GM18507 (cell line): Measurements from ENCODE around the gene KRT7.

Experiments
- DNase-seq: peaks from one replicate; pipeline ENCODE4 v3.0.0; 2011; ENCODE audit warnings: low read depth; ENCODE audit not compliant: insufficient read length; ENCODE audit errors: extremely low spot score
- FAIRE-seq: peaks from 2 replicates; lab custom pipeline; 2011; peaks lifted over from hg19 to GRCh38; lab: Jason Lieb, UNC

Gene KRT7

DNA sequence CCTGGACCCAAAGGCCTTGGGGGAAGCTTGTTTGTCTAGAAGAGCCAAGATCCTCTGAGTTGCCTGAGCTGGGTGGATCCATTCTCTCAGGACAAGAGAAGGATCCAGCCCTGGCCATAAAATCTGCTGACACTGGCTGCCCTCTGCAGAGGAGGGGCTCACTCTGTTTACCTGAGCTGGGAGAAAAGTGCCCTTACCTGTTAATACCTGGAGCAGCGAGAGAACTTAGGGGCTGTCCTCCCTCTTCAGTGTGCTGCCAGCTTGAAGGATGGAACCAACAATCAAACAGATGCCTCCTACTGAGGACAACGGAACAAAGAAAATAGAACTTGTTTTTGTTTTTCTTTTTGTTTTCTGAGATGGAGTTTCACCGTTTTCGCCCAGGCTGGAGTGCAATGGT lies 7.3 kb upstream of the KRT7 start:
- DNase-seq (no peak), FAIRE-seq (no peak)

DNA sequence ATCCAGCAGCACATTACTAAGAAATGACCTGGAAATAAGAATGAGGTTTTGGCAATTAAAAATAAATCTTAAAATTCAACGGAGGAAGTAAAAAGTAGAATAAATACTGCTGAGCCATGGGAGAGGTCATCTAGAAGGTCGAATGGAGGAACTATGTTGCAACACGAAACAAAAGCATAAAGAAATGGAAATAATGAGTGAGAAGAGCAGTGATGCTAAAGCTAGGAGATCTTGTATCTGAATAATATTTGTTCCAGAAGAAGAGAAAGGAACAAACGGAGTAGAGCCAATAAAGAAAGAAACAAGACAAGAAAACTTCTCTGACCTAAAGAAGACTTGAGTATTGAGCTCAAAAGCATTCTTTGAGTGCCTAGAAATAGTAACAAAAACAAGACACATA lies 6.6 kb upstream of the KRT7 start:
- FAIRE-seq (no peak), DNase-seq (no peak)

DNA sequence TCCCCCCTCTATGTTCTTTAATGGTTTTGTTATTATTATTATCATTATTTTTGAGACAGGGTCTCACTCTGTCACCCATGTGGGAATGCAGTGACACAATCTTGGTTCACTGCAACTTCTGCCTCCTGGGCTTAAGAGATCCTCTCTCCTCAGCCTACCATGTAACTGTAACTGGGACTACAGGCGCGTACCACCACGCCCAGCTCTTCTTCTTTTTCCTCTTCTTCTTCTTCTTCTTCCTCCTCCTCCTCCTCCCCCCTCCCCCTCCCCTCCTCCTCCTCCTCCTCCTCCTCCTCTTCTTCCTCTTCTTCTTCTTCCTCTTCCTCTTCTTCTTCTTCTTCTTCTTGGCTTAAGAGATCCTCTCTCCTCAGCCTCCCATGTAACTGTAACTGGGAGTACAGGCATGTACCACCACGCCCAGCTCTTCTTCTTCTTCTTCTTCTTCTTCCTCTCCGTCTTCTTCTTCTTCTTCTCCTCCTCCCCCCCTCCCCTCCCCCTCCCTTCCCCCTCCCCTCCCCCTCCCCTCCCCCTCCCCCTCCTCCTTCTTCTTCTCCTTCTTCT lies 5.4 kb upstream of the KRT7 start:
- FAIRE-seq (no peak), DNase-seq (no peak)

DNA sequence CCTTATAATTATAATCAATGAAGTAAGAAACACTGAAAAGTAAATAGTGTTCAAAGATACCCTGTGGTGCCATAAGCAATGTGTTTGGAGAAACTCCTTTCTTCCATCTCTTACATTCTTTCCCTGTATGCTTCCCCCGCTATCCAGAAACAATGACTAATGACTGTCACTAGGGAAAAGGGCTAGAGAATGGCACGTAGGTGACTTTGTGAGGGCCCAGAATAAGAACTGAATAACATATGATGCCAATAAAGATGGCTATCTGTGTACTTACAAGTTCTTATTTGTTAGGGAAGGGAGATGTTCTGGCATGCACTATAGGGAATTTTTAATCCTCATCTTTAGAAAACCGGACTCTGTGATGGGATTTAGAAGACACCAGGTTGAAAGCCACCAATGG lies 4.7 kb upstream of the KRT7 start:
- no peak for FAIRE-seq
- no peak for DNase-seq

DNA sequence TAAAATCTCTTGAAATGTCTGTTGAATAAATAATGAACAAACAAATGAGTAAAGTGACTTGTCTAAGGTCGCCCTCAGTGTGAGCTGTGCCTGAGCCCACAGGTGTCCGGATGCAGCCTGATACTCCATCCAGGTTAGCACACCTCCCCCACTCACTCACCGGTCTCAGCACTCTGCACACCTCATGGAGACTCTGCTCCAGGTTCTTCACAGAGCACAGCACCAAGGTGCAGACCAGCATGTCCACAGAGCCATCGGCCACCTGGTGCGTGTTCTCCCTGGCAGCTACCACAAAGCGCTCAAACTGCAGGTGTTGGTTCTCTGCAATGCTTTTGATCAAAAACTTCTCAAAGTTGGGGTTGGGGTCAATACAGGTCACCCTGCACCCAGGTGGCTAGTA lies 4.1 kb upstream of the KRT7 start:
- FAIRE-seq (no peak), DNase-seq (no peak)

DNA sequence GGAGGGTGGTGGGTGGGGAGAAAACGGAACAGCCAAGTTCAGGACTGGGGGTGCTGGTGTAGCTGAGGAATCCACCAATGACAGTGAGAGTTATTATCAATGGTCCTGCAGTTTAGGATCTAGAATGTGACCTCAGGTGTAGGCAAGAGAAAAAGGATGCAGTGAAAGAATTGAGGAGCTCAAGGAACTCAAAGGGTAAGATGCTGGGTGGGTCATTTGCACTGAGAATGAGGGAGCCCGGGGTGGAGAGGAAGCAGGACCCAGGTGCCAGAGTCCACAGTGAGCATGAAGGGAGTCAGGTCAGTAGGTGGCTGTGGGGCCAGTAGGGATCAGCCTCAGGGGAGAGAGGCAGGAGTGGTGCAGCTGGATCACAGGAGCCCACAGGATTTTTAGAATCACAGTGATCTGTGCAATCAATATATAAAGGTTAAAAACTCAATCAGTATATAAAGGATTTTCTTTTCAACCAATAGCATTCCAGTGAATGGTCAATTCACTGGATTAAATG lies 3.2 kb upstream of the KRT7 start:
- FAIRE-seq (no peak), DNase-seq (no peak)

DNA sequence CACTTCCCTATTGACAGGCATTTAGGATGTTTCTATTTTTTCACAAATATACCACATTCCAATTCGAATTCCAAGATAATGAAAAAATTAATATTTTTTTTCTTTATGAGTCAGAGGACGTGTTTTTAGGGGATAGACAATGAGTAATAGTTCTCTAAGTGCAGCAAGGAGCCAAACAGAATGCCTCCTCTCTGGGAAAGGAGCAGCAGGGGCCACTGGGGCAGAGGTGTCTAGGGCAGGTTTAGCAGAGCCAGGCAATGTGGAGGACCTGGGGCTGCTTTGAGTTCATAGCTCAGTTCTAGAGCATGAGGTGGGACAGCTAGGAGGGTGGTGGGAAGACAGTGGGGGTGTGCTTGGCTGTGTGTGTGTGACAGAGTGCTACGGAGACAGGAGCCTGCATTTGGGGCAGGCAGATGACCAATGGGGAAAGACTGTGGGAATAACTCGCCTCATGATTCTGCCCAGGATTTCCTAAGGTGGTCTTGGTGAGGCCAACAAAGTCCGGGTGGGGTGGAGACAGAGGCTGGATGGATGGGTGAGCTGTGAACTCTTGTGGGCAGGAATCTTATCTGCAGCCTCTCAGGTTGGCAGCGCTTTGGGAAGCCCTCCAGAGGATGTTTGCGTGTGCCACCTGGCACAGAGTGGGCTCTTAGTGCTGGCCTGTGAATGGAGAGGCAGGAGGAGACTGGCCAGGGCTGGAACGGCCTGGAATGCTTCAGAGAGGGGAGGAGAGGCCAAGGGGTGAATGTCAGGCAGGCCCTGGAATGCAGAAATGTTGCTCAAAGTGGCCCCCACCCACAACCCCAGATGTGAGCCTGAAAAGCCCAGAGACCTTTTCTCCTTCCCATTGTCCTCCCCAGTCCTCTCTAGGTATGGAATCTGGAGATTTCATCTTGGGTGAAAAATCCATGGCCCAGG lies 2.4 kb upstream of the KRT7 start:
- DNase-seq, result no peak

DNA sequence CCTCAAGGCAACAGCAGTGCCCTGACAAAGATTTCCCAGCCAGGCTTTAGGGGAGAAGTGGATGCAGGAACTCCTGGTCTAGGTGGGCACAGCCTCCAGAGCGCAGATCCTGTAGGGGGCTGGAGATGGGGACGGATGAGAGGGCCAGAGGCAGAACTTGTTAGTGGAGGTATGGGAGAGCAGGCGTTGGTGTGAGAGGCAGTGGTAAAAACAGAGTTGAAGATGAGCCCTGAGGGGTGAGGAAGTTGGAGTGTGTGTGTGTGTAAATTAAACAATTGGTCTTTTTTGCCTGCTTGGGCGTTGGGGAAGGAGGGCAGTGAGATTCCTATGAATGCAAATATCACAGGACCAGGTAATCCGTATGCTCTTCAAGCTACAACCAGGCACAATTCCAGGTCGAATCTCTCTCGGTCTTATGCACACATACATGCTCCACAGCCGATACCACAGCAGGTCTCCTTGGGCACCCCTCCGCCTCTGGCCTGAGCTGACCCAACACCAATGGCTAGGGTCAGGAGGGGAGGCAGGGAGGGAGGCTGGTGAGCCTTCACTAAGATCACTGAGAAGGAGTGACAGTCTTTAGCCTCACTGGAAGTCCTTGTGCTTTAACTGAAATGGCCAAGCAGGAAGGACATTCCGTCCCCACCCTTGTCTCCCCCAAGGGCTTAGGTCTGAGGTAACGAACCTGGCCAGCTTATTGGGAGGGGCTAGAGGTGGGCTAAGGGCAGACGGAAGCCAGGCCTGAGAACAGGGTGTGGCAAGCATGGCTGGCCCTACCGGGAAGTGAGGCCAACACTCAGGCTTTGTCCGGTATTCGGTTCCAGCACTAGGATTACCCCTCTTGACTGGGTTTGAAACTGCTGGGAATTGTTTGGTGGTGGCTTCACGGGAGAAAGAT lies 1.5 kb upstream of the KRT7 start:
- no peak for FAIRE-seq

More for the DNA sequence above, 2.4 kb upstream of the KRT7 start:
- no peak for FAIRE-seq

DNA sequence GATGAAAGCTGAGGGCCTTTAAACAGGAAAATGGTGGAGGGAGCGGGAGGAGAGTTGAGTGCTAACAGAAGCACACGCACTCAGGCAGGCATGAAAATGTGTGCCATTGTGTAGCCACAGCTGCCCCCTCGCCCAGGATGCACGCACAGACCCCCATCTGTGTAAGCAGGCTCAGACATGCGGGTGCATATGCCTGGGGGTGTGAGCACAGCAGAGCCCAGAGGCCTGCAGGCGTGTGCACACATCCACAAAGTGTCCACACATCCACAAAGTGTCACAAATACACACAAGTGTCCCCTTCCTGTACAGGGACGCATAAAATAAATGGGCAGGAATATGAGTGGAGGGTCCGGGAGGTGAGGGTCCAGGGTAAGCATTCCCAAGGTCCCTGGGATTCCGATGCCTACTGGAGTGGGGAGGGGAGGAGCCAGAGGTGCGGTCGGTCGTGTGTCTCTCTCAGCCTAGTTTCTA lies 805 bp upstream of the KRT7 start:
- DNase-seq (no peak), FAIRE-seq (no peak)

More for the DNA sequence above, 1.5 kb upstream of the KRT7 start:
- DNase-seq, result no peak

DNA sequence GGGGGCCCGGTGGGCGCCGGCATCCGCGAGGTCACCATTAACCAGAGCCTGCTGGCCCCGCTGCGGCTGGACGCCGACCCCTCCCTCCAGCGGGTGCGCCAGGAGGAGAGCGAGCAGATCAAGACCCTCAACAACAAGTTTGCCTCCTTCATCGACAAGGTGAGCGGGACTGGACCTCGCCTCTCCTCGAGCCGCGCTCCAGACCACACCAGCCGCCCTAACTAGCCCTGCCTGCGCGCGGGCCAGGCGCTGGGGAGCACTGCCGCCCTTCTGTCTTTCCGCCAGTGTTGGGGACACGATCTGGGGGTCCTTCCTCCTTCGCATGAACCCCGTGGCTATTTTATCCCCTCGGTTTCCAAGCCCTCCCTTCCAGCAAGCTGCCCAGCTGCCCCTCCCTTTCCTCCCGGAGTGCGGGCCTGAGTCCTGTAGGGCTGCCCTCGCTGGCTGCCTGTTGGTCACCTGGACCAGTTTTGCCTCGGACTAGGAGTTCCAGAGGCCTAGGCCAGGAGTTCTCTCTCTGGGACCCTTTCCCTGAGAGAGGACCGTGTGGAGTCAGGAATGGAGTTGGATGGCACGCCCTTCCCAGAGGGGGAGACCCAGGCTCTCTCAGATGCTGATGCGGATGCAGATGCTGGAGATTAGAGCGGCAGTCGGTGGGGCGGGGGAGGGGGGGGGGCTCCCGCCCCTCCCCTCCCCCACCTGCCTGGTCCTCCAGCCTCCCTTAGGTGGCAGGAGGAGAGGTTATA lies 592 bp downstream of the KRT7 start:
- FAIRE-seq, result no peak
- DNase-seq, result no peak

DNA sequence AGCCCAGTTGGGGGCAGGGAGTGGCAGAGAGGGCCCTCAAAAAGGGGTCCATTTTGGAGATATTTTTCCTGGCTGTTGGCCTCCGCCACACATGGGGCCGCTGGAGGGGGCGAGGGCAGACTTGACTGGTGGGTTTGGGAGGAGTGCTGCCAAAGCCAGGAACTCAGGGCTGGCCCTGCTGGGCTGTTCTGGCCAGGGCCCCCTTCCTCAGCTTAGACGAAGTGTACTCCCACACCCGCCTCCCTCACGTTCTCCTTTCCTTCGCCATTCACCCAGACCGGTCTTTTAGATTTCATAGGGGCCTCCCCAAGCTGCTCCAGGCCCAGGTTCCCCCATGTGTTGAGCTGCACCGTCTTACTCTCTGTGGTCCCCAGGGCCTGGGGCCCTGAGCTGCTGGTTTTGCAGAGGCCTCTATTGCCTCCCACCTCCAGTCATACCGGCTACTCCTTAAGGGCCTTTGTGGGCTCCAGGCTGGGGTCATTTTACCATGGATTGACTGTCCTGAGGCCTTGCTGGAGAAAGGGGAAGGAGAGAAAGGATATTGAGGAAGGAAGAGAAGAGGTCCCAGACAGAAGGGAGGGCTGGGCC lies 1.3 kb downstream of the KRT7 start:
- DNase-seq (no peak), FAIRE-seq (no peak)

DNA sequence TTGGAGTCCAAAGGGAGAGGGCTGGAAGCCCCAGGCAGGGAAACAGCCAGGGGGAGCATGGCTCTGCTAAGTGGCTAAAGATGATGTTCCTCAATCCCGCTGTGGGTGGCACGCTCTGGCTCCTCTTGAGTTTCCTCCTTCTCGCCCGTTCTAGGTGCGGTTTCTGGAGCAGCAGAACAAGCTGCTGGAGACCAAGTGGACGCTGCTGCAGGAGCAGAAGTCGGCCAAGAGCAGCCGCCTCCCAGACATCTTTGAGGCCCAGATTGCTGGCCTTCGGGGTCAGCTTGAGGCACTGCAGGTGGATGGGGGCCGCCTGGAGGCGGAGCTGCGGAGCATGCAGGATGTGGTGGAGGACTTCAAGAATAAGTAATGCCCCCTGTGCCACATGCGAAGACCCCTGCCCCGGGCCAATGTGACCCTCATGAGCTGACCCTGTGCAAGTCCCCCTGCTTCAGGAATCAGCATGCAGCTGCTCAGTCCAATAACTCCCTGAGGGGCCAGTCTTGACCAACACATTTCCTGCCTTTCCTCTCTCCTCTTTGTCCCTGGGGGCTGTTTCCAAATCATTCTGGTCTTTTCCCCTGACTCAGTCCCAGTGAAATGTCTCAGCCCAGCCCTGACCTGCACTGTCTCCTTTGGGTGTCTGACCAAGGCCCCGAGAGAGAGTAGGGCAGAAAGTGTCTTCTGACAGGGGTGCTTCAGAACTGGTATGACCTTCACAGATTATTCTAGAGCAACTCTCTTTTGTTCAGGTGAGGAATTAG lies 2.1 kb downstream of the KRT7 start:
- FAIRE-seq, result no peak

DNA sequence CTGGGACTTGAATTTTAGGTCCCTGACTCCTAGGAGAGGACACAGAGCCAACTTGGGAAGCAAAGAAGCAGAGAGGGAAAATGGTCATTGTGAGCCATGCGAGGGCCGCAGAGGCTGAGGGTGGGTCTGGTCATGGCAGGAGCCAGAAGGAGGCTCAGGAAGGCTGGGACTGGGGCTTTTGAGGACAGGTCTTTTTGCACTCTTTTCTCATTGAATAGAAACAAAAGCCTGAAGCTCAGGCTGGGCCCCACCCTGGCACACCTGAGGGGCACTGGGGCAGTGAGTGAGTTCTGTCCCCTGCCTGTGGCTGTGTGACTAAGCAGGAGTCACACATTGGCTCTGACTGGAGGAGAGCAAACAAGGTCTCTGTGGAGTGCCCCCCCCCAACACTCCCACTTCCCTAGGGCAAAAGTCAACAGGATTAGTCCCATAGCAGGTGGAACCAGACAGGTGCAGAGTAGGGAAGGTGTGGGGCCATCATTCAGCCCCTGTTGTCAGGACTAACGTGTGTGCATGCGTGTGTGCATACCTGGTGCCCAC lies 2.8 kb downstream of the KRT7 start:
- no peak for DNase-seq
- FAIRE-seq, result no peak

More for the DNA sequence above, 2.1 kb downstream of the KRT7 start:
- no peak for DNase-seq

DNA sequence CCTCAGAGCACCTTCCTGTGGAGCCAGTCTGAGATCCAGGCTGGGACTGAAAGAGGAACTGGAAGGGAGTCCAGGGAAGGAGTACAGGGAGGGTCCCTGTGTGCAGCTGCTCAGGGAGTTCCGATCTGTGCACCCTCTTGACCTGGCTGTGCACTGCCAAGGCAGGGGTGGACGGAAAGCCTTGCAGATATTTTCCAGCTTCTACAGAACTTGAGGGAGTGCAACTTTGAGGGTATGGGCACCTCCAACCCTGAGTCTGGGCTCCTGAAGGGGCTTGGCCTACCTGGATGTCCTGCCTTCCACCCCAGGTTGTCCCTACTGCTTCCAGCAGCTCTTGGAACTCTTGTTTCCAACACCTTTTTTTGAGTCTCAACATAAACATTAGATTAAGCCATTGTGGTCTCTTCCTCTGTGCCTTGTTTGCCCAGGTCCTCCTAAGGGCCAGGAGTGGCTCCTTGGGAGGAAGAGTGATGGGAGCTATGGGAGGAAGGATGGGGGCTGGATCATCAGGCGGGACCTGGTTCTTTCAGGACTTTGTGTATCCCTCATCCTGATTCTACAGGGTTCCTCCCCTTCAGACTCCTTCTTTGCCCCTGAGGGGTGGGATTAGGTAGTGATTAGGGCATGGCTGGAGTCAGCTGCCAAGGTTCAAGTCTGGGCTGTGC lies 3.5 kb downstream of the KRT7 start:
- DNase-seq, result no peak

DNA sequence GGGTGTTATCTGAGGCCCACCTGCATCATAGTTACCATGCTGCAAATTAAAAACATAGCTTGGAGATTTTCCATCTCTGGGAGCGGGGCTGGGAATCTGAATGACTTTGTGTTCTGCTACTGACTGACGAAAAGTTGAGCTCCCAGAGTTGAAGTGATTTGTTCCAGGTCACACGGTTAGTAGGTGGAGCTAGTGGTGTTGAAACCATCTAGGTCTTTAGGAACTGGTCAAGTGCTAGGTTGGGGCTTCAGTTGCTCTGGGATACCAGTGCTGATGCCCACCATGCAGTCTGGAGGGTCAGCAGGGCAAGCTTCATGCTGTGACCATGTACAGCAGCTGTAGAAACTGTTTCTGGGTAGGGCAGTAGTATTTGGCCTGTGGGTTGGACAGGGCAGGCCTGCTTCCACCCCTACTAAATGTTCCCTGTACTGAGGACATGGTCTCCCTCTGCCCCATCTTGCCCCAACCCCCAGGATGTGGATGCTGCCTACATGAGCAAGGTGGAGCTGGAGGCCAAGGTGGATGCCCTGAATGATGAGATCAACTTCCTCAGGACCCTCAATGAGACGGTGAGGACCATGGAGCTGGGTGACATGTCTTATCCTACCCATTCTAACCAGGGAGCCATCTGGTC lies 5.3 kb downstream of the KRT7 start:
- DNase-seq (no peak), FAIRE-seq (no peak)

More for the DNA sequence above, 3.5 kb downstream of the KRT7 start:
- FAIRE-seq, result no peak

DNA sequence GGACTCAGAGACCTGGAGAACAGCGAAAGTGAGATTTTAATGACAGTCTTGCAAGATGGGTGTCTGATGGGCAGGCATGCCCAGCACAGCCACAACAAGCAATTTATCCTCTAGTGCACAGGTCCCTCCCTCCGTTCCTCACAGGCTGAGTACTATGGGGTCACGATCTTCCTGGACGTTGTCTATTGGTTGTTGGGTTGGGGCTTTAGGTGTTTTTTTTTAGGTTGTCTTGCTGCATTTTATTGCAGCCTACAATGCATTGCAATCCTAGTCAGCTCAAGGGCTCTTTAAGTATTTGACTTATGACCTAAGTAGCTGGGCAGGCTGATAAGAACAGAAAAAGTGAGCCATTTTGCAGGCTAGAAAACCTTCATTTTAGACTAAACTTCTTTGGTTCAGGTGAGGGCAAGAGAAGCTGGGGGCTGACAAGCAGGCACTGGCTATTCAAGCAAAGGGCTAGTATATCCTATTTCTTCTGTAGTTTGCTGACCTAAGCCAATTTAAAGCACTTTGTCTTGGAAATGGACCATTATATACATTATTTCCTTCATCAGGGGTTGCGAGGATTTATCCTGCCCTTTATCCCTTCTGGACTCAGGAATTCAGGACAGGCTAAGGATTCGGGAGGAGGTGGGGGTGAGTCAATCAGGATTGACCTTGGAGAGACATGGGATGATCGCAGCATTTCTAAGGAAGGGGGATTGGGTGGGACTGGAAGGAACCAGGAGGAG lies 6.0 kb downstream of the KRT7 start:
- FAIRE-seq, result no peak

More for the DNA sequence above, 6.0 kb downstream of the KRT7 start:
- DNase-seq, result no peak
